HG02938 (cell line): ENCODE measurements around the gene STRN4.
"Not testable (repeated sequence)": the region's sequence is repeated elsewhere in the genome, so short reads cannot be mapped to it uniquely, and the experiment has no call there.

Source experiments
- ATAC-seq: cut with Tn5 transposase; IDR thresholded peaks from one replicate; pipeline ENCODE4 v1.9.1; 2021; ENCODE audit warnings: mild to moderate bottlenecking, moderate library complexity; ENCODE audit not compliant: unreplicated experiment

STRN4 gene, protein sequence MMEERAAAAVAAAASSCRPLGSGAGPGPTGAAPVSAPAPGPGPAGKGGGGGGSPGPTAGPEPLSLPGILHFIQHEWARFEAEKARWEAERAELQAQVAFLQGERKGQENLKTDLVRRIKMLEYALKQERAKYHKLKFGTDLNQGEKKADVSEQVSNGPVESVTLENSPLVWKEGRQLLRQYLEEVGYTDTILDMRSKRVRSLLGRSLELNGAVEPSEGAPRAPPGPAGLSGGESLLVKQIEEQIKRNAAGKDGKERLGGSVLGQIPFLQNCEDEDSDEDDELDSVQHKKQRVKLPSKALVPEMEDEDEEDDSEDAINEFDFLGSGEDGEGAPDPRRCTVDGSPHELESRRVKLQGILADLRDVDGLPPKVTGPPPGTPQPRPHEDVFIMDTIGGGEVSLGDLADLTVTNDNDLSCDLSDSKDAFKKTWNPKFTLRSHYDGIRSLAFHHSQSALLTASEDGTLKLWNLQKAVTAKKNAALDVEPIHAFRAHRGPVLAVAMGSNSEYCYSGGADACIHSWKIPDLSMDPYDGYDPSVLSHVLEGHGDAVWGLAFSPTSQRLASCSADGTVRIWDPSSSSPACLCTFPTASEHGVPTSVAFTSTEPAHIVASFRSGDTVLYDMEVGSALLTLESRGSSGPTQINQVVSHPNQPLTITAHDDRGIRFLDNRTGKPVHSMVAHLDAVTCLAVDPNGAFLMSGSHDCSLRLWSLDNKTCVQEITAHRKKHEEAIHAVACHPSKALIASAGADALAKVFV

DNA sequence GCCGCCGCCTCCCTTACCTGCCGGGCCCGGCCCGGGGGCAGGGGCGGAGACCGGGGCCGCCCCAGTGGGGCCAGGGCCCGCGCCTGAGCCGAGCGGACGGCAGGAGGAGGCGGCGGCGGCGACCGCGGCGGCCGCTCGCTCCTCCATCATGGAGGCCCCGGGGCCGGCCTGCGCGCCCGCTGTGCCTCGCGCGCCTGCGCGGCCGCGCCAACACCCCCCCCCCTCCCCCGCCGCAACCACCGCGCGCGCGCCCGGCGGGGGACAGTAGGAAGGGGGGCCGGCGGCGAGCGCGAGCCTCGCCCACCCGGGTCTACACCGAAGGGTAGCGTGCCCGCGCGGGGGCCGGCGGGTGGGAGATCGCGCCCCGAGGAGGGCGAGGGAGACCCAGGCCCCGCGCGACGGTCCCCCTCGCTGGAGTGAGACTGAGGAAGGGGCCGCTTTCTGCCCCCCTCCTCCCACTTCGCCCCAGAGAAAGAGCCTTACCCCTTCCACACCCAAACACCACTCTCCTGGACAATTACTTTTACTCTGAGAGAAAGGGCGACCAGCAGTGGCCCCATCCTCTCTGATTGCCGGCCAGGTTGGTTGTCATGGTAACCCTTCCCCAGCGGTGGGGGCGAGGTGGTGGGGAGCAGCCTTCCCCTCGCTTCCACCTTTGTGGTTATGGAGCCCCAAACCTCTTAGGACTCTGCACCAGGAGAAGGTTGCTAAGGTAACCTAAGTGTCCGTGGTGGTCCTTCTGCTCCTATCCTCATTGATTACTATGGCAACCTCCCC is at the start of gene STRN4:
TSS of gene STRN4 (minus strand) at position 170 of the 777 bp plus-strand sequence. CDS start at position 150, 20 bp downstream.
- no peak for ATAC-seq

DNA sequence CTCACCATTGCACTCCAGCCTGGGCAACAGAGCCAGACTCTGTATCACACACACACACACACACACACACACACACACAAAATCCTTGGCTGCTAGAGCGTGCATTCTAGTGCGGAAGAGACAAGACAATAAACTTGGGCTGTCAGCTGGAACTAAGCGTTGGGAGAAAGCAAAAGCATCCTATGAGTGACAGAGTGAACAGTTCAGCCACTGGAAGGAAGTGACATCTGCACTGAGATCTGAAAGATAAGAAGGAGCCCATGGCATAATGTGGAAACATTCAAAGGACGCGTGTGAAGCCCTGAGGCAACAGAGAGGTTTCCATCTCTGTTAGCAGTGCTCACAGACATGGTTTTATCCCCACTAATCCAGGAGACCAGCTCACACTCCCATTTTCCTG is 45.7 kb upstream of the STRN4 start:
- ATAC-seq: no peak

DNA sequence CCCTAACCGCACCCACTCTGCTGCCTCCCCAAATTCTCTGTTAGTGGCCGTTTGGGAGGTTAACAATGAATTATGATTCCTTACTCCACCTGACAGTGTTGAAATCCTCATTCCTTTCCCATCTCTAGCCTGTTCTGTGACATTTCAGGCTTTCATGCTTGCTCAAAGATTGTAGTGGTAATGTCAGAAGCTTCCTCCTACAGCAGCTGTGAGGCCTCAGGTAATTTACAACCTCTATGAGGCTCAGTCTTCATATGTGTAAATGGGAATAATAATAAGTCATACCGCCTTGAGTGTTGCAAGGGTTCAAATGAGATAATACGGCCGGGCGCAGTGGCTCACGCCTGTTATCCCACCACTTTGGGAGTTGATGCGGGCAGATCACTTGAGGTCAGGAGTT is 43.1 kb upstream of the STRN4 start:
- no peak for ATAC-seq

DNA sequence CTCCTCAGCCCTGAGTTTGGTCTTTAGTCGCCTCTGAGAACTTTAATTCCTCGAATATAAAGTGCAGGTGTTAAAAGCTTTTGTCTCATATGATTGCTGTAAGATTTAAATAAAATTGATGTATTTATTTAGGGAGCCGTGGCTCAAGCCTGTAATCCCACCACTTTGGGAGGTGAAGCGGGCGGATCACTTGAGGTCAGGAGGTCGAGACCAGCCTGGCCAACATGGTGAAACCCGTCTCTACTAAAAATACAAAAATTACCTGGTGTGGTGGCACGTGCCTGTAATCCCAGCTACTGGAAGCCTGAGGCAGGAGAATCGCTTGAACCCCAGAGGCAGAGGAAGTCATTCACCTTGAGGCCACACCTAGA is 42.7 kb upstream of the STRN4 start:
- ATAC-seq: no peak

DNA sequence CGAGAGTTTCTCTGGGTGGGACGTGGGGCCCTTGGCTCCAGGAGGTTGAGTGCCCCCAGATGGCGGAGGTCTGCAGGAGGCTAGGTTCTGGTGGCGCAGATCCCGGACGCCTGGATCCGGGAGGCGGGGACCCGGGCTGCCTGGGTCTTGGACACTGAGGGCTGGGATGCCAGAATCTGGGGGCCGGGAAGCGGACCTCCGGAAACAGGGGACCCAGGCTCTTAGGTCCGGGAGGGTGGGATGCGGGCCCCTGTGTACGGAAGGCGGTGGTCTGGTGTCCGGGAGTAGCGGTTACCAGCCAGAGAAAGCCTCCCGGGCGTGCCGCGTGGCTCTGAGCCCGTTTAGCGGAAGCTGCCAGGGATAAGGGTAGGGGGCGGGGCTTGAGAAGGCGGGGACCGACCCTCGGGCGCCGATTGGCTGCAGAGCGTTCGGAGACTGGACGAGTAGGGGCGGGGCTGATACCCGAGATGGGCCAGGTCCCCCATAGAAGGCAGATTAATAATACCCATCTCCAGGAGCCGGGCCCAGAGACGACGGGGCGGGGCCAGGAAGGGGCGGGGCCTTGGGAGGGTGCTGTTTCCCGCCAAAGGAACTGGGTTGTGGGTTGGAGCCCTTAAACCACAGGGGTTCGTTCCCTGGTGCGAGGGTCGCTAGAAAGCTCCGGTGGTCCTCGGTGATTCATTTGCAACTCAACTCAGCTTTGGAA is 42.2 kb upstream of the STRN4 start, which contains the start of gene SLC1A5:
TSS of gene SLC1A5 (minus strand) at position 333 of the 706 bp plus-strand sequence. CDS start 629 bp downstream, outside the sequence.
- ATAC-seq: peak; percentile 66

DNA sequence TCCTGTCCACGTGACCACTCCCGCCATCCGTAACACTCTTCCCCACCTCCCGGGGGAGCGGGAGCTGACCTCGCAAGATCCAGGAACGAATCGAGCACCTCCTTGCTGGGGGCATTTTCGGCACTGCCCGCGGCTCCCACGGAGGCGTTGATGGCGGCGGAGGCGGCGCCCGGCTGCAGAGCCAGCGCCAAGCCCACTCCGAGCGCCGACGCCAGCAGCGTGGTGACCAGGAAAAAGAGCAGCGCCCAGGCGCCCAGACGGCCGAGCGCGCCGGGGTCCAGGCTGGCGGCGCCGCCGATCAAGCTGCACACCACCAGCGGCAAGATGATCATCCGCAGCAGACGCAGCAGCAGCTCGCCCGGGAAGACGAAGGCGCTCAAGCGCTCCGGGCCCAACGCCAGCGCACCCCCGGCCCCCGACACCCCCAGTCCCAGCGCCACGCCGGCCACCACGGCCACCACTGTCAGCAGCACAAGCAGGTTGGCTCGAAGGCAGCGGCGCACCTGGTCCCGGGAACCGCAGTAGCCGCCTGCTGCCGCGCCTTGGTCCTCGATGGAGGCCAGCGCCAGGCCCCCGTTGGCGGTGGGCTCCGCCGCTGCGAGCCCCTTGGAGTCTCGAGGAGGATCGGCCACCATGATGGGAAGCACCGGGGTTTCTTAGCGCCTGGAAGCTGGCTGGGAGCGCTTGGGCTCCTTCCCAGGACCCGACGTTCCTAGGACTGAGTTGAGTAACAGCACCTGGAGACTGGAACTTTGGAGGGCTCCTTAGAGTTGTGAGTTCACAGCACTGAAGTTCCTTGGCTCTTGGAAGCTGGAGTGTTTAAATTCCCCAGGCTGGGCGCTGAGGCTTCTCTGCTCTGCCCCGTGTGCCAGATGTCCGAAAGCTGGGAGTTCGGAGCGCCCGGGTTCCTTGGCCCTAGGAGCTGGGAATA is 41.3 kb upstream of the STRN4 start:
- ATAC-seq: no peak

DNA sequence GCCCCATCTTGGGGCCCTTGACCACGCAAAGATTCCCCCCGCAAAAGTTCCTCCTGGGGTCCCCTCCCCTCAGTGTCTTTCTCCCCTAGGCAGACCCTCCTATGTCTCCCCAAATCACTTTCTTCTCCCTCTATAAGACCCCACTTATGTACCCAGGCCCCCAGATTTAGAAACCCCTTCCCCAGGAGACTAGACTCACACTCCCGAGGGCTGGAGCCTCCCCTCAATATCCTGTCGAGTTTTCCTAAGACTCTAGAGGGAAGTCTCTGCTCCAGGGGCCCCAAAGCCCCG is 40.7 kb upstream of the STRN4 start:
- no peak for ATAC-seq

DNA sequence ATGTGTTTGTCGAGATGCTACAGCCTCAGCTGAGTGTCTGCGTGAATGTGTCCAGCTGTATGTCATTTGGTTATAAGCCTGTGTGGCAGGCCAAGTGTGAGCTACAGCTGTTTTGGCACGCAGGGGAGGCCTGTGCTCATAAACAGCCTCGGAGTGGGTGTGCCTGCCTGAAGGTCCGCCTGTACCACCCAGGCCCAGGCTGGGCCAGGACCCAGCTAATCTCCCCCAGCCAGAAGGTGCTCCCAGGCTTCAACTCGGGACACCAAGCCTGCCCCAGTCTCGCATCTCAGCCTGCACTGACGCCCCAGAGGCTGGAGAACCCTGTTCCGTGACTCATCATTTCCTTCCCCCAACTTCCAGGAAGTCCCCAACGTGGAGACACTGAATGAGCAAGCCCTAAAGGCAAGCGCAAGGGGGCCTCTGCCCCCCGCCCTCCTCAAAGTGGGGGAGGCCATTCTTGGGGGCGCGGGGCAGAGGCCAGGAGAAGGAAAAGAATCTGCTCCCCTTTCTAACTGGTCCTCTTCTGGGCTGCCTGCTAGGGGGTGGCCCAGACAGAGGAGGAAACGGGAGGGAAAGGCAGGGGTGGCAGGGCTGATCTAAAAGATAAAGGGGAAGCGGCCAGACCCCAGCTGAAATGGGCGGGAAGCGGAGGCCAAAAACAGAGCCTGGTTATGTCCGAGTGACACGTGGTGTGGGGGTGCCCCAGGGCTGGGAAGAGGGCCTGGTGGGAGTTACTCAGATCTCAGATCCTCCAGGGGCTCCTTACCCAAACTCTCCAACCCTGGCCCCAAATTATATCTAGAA is 40.2 kb upstream of the STRN4 start:
- ATAC-seq: no peak

DNA sequence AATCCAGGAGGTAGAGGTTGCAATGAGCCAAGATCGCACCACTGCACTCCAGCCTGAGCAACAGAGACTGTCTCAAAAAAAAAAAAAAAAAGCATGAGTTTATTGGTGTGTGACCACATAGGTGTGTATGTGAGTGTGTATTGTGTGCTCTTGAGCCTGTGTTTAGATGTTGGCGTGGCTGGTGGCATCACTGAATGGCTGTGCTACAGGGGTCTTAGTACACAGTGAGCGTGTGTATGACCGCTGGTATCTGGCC is 39.7 kb upstream of the STRN4 start:
- no peak for ATAC-seq

DNA sequence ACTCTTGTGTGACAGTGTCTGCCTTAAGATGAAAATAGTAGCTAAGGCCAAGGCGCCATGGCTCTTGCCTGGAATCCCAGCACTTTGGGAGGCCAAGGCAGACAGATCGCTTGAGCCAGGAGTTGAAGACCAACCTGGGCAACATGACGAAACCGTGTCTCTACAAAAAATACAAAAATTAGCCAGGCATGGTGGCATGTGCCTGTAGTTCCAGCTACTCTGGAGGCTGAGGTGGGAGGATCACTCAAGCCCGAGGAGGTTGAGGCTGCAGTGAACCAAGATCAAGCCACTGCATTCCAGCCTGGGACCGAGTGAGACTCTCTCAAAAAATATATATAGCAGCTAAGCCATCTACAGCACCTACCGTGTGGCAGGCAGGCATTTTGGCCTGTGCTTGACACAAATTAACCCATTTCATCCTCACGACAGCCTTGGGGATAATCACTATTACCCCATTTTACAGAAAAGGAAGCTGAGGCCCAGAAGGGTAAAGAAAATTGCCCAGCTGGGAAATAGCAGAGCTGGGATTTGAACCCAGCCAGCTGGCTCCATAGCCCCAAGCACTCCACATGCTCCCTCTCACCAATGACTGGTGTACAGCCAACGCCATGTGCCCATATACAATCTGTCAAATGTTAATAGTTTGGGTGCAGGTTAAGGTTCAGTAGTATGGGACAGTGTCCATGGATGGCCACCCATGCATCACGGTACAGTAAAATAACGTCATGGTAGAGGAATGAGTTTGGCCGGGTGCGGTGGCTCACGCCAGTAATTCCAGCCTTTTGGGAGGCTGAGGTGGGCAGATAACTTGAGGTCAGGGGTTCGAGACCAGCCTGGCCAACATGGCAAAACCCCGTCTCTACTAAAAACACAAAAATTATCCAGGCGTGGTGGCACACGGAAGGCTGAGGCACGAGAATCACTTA is 39.1 kb upstream of the STRN4 start:
- no peak for ATAC-seq

DNA sequence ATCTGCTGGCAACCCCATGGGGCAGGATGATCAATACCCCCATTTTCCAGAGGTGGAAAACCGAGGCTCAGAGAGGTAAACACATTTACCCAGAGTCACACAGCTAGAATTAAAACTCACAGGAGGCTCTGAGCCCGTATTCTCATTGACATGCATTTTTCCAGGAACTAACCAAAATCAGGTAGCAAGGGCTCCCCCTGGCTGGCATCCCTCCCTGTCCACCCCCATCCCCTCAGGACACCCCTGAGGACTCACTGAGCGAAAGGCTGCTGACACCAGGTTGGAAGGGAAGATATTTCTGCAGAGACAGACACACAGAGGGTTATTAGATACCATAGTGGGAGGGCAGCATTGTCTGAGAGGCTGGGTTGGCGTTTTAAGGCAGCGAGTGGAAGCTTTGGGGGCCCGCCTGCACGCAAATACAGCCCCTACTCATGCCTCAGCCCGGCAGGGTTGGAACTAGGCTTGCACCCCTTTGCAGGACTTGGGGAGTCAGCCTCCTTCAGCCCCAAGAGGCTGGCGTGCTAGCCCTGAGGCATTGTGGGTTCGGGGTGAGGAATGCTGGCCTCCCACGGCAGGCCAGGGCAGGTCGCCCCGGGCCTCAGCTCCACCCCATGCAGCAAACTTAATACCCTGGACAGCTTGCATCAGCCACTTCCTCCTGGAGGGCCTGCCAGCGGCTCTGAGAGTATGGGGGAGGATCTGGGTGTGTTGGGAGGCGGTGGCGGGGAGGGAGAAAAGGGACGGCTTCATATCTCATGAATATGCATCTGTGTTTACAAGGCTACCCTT is 38.2 kb upstream of the STRN4 start:
- ATAC-seq: no peak

DNA sequence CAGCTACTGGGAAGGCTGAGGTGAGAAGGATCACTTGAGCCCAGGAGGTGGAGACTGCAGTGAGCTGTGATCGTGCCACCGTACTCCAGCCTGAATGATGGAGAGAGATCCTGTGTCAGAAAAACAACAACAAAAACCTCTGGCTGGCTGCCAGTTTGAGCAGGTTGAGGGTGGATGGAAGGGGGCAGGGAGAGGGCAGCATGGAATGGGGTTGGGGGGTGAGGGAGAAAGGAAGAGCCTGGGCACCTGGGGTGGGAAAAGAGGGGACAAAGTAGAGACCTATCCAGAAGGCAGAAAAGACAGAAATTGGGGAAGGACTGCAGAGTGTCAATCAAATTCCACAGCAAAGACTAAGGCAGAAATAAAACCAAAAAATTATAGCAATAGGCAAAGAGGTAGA is 37.4 kb upstream of the STRN4 start:
- ATAC-seq: no peak

DNA sequence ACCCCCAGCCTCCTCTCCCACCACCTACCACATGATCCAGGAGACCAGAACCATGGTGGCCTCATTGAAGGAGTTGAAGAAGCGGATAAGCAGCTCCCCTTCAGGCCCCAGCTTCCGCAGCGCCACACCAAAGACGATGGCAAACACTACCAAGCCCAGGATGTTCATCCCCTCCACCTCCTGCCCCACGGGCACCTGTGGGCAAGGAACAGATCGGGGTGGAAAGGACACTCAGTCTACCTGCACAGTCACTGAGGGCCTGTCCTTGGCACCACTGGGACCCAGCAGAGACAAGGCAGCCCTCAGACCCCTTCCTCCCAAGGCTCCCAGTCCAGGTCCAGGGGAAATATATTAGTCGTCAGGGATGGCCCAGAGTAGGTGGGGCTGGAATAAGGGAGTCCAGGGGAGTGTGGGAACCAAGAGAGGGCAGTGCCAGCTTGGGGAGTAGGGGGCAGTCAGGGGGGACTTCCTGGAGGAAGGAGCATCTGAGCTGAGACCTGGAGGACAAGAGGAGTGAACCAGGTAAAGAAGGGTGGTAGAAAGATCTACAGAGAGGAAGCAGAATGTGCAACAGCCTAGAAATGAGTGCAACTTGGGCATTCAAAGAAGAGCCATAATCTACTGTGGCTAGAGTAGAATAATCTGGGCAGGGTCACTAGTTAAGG is 36.2 kb upstream of the STRN4 start:
- ATAC-seq: no peak

DNA sequence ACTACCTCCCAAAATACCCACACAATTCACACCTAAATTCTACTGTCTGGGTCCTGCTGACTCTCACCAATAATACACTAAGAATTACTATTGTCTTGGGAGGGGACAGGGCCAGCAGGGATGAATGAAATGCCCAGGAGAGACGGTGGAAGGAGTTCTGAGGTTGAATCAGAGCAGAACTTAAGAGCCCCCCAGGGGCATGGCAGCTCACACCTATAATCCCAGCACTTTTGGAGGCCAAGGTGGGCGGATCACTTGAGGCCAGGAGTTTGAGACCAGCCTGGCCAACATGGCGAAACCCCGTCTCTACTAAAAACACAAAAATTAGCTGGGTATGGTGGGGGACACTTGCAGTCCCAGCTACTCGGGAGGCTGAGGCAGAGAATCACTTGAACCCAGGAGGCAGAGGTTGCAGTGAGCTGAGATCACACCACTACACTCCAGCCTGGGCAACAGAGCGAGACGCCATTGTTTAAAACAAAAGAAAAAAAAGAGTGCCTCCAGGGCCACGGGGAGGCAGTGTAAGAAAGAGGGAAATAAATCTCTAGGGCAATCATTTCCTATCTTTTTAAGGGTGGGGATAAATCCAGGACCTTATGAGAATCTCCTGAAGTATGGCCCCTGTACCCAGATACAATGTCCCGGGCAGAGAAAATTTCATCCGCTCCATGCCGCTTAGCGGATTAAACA is 31.9 kb upstream of the STRN4 start:
- not testable (repeated sequence) for ATAC-seq

DNA sequence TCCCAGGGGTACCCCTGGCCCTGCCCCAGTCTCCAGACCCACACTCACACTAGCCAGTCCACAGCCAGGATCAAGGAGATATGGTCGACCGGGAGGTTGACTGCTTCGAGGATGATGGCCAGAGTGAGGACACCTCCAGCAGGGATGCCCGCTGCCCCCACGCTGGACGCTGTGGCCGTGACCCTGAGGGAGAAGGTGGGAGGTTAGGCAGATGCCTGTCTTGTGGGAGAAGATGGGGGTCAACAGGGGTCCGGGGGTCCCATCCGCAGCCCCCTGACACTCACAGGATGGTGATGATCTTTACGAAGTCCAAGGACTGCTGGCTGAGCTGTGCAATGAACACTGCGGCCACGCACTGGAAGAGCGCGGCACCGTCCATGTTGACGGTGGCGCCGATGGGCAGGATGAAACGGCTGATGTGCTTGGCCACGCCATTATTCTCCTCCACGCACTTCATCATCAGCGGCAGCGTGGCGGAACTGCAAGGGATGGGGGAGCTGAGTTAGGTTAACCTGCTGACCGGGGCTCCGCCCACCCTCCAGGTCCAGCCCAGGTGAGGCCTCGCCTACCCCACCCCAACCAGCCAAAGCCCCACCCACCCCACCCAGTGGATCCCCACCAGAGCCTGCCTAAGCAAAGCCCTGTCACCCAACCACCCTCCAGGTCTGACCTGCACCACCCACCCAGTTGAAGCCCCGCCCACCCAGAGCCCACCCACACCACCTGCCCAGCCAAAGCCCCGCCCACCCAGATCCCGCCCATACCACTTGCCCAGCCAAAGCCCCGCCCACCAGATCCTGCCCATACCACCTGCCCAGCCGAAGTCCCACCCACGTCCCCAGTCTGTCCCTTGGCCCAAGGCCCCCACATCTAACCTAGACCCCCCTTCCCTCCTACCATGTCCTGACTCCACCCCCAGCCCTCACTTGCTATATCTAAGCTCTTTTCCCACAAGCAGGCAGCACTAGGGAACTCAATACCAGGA is 31.0 kb upstream of the STRN4 start:
- ATAC-seq: no peak
